Lung (tissue), 12 donors: ENCODE data around the gene ZNF148. TPM values are rescaled to one million over a fixed set of nuclear protein-coding genes. Genes with fewer than 3 reads are reported as not detected.

ENCODE experiments used
- ATAC-seq: fragments of 200-7000 bp; cut with Tn5 transposase; one replicate; pipeline ENCODE4 v1.9.1; 2020; ENCODE audit warnings: moderate number of reproducible peaks; ENCODE audit not compliant: insufficient read depth, low FRiP score
- DNase-seq, 3 donors: peaks; one replicate each; pipeline ENCODE4 v3.0.0-alpha.2; 2013 to 2017
- H3K27ac ChIP-seq, 2 donors: one replicate each; pipeline ENCODE4 v1.5.1; 2013; ENCODE audit warnings: mild to moderate bottlenecking in 2 of 2, moderate library complexity in 2 of 2, control low read depth in 1 of 2, inconsistent platforms in 1 of 2, low read depth in 1 of 2, low read length in 1 of 2
- H3K27me3 ChIP-seq, 3 donors: one replicate each; pipeline ENCODE4 v1.5.1; 2013; ENCODE audit warnings: low read length in 2 of 3; ENCODE audit not compliant: control insufficient read depth in 3 of 3, insufficient read depth in 3 of 3
- H3K36me3 ChIP-seq, 4 donors: one replicate each; pipeline ENCODE4 v1.5.1; 2013; ENCODE audit warnings: low read length in 4 of 4, mild to moderate bottlenecking in 1 of 4, moderate library complexity in 1 of 4; ENCODE audit not compliant: control insufficient read depth in 4 of 4, insufficient read depth in 4 of 4
- H3K4me1 ChIP-seq, 5 donors: one replicate each; pipeline ENCODE4 v1.5.1; 2013; ENCODE audit warnings: low read length in 5 of 5, mild to moderate bottlenecking in 2 of 5, moderate library complexity in 1 of 5; ENCODE audit not compliant: control insufficient read depth in 5 of 5, insufficient read depth in 5 of 5
- H3K4me3 ChIP-seq: one replicate; pipeline ENCODE4 v1.5.1; 2013; ENCODE audit warnings: mild to moderate bottlenecking, control low read depth, moderate library complexity
- H3K9ac ChIP-seq, 2 donors: one replicate each; pipeline ENCODE4 v1.5.1; 2013; ENCODE audit warnings: low read length in 2 of 2, control low read depth in 1 of 2; ENCODE audit not compliant: insufficient read depth in 1 of 2
- H3K9me3 ChIP-seq, 4 donors: one replicate each; pipeline ENCODE4 v1.5.1; 2013; ENCODE audit warnings: low read length in 3 of 4, mild to moderate bottlenecking in 1 of 4, moderate library complexity in 1 of 4; ENCODE audit not compliant: control insufficient read depth in 4 of 4, insufficient read depth in 3 of 4
- CTCF ChIP-seq: IDR thresholded peaks from 2 replicates; pipeline ENCODE4 v1.5.1; 2012; ENCODE audit warnings: mild to moderate bottlenecking; ENCODE audit errors: control extremely low read depth, extremely low read depth
- WGBS, 2 donors: extraction: QIAGEN DNeasy Blood & Tissue Kit; methylation state at CpG; one replicate each; pipeline ENCODE4 v1.1.7; 2013; 5-methylcytosine and 5-hydroxymethylcytosine counted together
- polyA plus RNA-seq, 2 donors: library from polyadenylated mRNA; stranded (reverse); fragments of 200-250 nt; gene quantifications; one replicate each; pipeline ENCODE4 v1.2.1, GENCODE V29; 2013
- total RNA-seq, 2 donors: library from RNA; depleted of rRNA in 1 of 2; stranded (reverse); fragments of >200 nt in 1 of 2; gene quantifications; one replicate each; pipeline ENCODE4 v1.2.1, GENCODE V29; 2014 to 2021
- donor health status: control.
- donor health status: control.
- donor health status: Bipolar disorder and iron deficiency.
- donor health status: healthy.
- donor health status: DM: yes; HTN: yes; CAD: no.

The ZNF148 gene
- total and polyA plus RNA-seq, 4 donors = 3.5 to 46.2 (median 20.4) TPM

GRCh38 chr3:125229168-125229567 lies 146.0 kb downstream of the ZNF148 start:
- H3K27ac ChIP-seq = no peak overlapping the region
- peaks cover 7 to 20% (median 15%) of the 10 kb centered on the region in 4 donors for H3K36me3 ChIP-seq
- no peaks in the 10 kb centered on the region for H3K4me1 ChIP-seq
- H3K4me3 ChIP-seq = no peak overlapping the region
- H3K27me3 ChIP-seq = no peaks in the 10 kb centered on the region
- ATAC-seq (no peak), DNase-seq (no peak)
- H3K9me3 ChIP-seq = no peaks in the 10 kb centered on the region
- H3K9ac ChIP-seq = no peak overlapping the region
- TF ChIP-seq CTCF = no peak
- WGBS, 2 donors = 65 to 87% methylated on average over 7 of the region's 7 CpGs

- WGBS, 2 donors = 78 to 80% methylated on average over 3 of the region's 3 CpGs
- Histone ChIP-seq H3K27ac (no peak overlapping the region), H3K4me1 (no peaks in the 10 kb centered on the region), H3K36me3 (no peaks in the 10 kb centered on the region), H3K9ac (no peak overlapping the region), H3K27me3 (no peaks in the 10 kb centered on the region), H3K4me3 (no peak overlapping the region), H3K9me3 (no peaks in the 10 kb centered on the region)
- no peak for DNase-seq
- ATAC-seq = no peak
- no peak for TF ChIP-seq CTCF
Measured at GRCh38 chr3:125221831-125222230, 153.3 kb downstream of the ZNF148 start.

GRCh38 chr3:125220727-125221429 lies 154.2 kb downstream of the ZNF148 start:
- Histone ChIP-seq H3K27me3 (no peaks in the 10 kb centered on the region), H3K9me3 (no peaks in the 10 kb centered on the region), H3K36me3 (no peaks in the 10 kb centered on the region), H3K9ac (no peak overlapping the region), H3K4me3 (no peak overlapping the region), H3K27ac (no peak overlapping the region), H3K4me1 (no peaks in the 10 kb centered on the region)
- whole genome bisulfite sequencing, 2 donors = 58 to 67% methylated on average over 7 of the region's 7 CpGs
- TF ChIP-seq CTCF = no peak
- ATAC-seq (no peak), DNase-seq (no peak)

- Histone ChIP-seq H3K4me3 (no peak overlapping the region), H3K9ac (no peak overlapping the region), H3K9me3 (no peaks in the 10 kb centered on the region), H3K27me3 (no peaks in the 10 kb centered on the region), H3K27ac (no peak overlapping the region), H3K4me1 (no peaks in the 10 kb centered on the region), H3K36me3 (no peaks in the 10 kb centered on the region)
- ATAC-seq (no peak), DNase-seq (no peak)
- 90 to 94% methylated on average over 10 of the region's 10 CpGs for WGBS, 2 donors
- TF ChIP-seq CTCF = no peak
Measured at GRCh38 chr3:125220183-125220582, 154.9 kb downstream of the ZNF148 start.
